DND-41 (cell line): Measurements from ENCODE around the gene CCDC150.

Experiments
- ATAC-seq: fragments of 200-7000 bp; cut with Tn5 transposase; 3 replicates; pipeline ENCODE4 v1.9.1; 2021; ENCODE audit warnings: low read depth; ENCODE audit not compliant: insufficient read depth
- DNase-seq: peaks from one replicate; pipeline ENCODE4 v3.0.0-alpha.2; 2020
- H2AFZ ChIP-seq: 2 replicates; pipeline ENCODE4 v1.6.0; 2012; ENCODE audit warnings: low read depth, low read length
- H3K27ac ChIP-seq: 2 replicates; pipeline ENCODE4 v1.5.1; 2012; ENCODE audit warnings: low read length, inconsistent platforms
- H3K27me3 ChIP-seq: fragments of 200-600 bp; sonication (generic); 2 replicates; pipeline ENCODE4 v1.6.0; 2012; ENCODE audit warnings: low read length, mild to moderate bottlenecking, inconsistent platforms; ENCODE audit not compliant: insufficient read depth, poor library complexity
- H3K36me3 ChIP-seq: 2 replicates; pipeline ENCODE4 v1.5.1; 2012; ENCODE audit warnings: low read length, inconsistent platforms; ENCODE audit not compliant: insufficient read depth
- H3K4me1 ChIP-seq: 2 replicates; pipeline ENCODE4 v1.5.1; 2012; ENCODE audit warnings: mild to moderate bottlenecking, low read length; ENCODE audit not compliant: insufficient read depth
- H3K4me2 ChIP-seq: 2 replicates; pipeline ENCODE4 v1.6.0; 2012; ENCODE audit warnings: mild to moderate bottlenecking, moderate library complexity, low read length, inconsistent platforms; ENCODE audit not compliant: insufficient read depth
- H3K4me3 ChIP-seq, 2 experiments: fragments of 200-600 bp in 1 of 2; shearing (Covaris generic) in 1 of 2; 2 replicates each; pipeline ENCODE4 v1.5.1; 2012 to 2016; ENCODE audit warnings: inconsistent platforms in 2 of 2, low read length in 2 of 2, mild to moderate bottlenecking in 2 of 2, low read depth in 1 of 2, moderate library complexity in 1 of 2
- H3K79me2 ChIP-seq: 2 replicates; pipeline ENCODE4 v1.6.0; 2012; ENCODE audit warnings: low read length, inconsistent platforms; ENCODE audit not compliant: insufficient read depth
- H3K9ac ChIP-seq: 2 replicates; pipeline ENCODE4 v1.6.0; 2012; ENCODE audit warnings: low read depth, mild to moderate bottlenecking, inconsistent platforms, low read length, moderate library complexity
- H3K9me3 ChIP-seq: 2 replicates; pipeline ENCODE4 v1.5.1; 2012; ENCODE audit warnings: low read length, moderate library complexity, mild to moderate bottlenecking, inconsistent platforms; ENCODE audit not compliant: insufficient read depth, severe bottlenecking
- H4K20me1 ChIP-seq: 2 replicates; pipeline ENCODE4 v1.6.0; 2012; ENCODE audit warnings: low read length; ENCODE audit not compliant: insufficient read depth
- CTCF ChIP-seq: IDR thresholded peaks from 2 replicates; pipeline ENCODE4 v1.5.1; 2012; ENCODE audit warnings: borderline replicate concordance, low read length, moderate library complexity, mild to moderate bottlenecking; ENCODE audit not compliant: poor library complexity, severe bottlenecking; ENCODE audit errors: extremely low read depth
- EZH2 ChIP-seq: IDR thresholded peaks from 3 replicates; pipeline ENCODE4 v1.6.1; 2012; ENCODE audit warnings: borderline replicate concordance, low read depth, mild to moderate bottlenecking, moderate library complexity, low read length, inconsistent platforms; ENCODE audit not compliant: severe bottlenecking

CCDC150 gene

GRCh38 chr2:196635156-196635555, 4.4 kb upstream of the CCDC150 start:
- Histone ChIP-seq H3K4me2 (no peak overlapping the region), H3K4me1 (peaks cover 11% of the 10 kb centered on the region), H3K4me3 (no peak overlapping the region), H4K20me1 (no peaks in the 10 kb centered on the region), H3K27ac (no peak overlapping the region), H3K9me3 (no peaks in the 10 kb centered on the region), H3K36me3 (no peaks in the 10 kb centered on the region), H3K9ac (no peak overlapping the region), H2AFZ (no peak overlapping the region), H3K79me2 (peaks cover 6% of the 10 kb centered on the region), H3K27me3 (no peaks in the 10 kb centered on the region)
- no peak for TF ChIP-seq CTCF
- TF ChIP-seq EZH2, result no peak
- ATAC-seq, result no peak
- no peak for DNase-seq

DNA sequence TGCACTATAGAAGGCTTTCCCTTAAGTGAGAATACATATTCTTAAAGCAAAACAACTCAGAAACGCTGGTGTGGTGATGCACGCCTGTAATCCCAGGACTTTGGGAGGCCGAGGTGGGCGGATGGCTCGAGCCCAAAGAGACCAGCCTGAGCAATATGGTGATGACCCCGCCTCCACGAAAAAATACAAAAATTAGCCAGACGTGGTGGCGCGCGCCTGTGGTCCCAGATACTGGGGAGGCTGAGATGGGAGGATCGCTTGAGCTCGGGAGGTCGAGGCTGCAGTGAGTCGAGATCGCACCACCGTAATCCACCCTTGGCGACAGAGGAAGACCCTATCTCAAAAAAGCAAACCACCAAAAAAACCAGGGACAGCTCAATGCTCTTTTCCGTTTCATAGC, 750 bp upstream of the CCDC150 start:
- H3K4me3 ChIP-seq, result peak overlapping the region in 1 of 2 experiments; percentile 88; a peak in 3 of 4 replicates

GRCh38 chr2:196640031-196640548, 575 bp downstream of the CCDC150 start:
- Histone ChIP-seq H3K27me3 (no peaks in the 10 kb centered on the region), H3K4me3 (peak overlapping the region; percentile 74 to 88; a peak in 3 of 4 replicates), H4K20me1 (no peaks in the 10 kb centered on the region), H3K27ac (peak overlapping the region; percentile 77), H3K4me1 (peaks cover 27% of the 10 kb centered on the region), H3K4me2 (peak overlapping the region; percentile 75), H3K36me3 (peaks cover 2% of the 10 kb centered on the region; the same call in 1 of the 2 replicates), H3K9me3 (no peaks in the 10 kb centered on the region), H3K9ac (peak overlapping the region; percentile 68), H3K79me2 (peaks cover 53% of the 10 kb centered on the region), H2AFZ (peak overlapping the region; percentile 85)
- DNase-seq (no peak), ATAC-seq (no peak)
- TF ChIP-seq CTCF, result no peak
- TF ChIP-seq EZH2, result no peak

More for the DNA sequence above, 750 bp upstream of the CCDC150 start:
- H3K4me2 ChIP-seq, result peak overlapping the region; percentile 64
- H3K9ac ChIP-seq, result 0 out of 2 replicates have a peak overlapping the region, but pooled peaks have one; percentile 19
- ATAC-seq (no peak), DNase-seq (no peak)
- H4K20me1 ChIP-seq, result no peaks in the 10 kb centered on the region
- H2AFZ ChIP-seq, result peak overlapping the region; percentile 77
- H3K36me3 ChIP-seq, result no peaks in the 10 kb centered on the region
- peaks cover 41% of the 10 kb centered on the region for H3K79me2 ChIP-seq
- H3K27me3 ChIP-seq, result no peaks in the 10 kb centered on the region
- no peak for TF ChIP-seq CTCF
- TF ChIP-seq EZH2, result no peak
- H3K4me1 ChIP-seq, result peaks cover 27% of the 10 kb centered on the region
- H3K9me3 ChIP-seq, result no peaks in the 10 kb centered on the region
- no peak overlapping the region for H3K27ac ChIP-seq
